Measurements from ENCODE around the gene GAN.

GAN gene

DNA sequence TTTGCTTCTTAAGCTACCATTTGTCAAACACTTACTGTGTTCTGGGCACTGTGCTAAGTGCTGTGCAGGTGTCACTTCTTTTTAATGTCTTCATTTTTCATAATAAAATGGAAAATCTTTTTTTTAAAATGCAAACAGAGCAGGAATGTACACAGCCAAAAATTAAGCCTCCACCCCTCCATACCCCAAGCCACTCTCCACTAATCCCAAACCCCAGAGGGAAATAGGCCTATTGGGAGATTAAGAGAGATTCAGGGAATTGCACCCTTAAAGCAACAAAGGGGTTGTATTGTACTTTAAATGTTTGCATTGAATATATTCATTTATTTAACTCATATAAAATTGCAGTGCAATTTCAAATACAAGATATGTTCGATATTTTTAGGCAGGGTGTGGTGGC is 28.6 kb upstream of the GAN start:
- Histone ChIP-seq H3F3A (ENCODE audit: control insufficient read depth, insufficient read depth) (no peaks in the 10 kb centered on the region), H3K4me1 (ENCODE audit: control insufficient read depth, low read length) (no peaks in the 10 kb centered on the region), H3K27me3 (ENCODE audit: control insufficient read depth, low read length) (no peaks in the 10 kb centered on the region; the same call in 1 of the 2 replicates), H4K20me1 (ENCODE audit: control insufficient read depth, insufficient read depth, low read depth, low read length) (no peaks in the 10 kb centered on the region), H3K27ac (ENCODE audit: low read depth, low read length) (no peak overlapping the region), H3K9me2 (replicated peaks; ENCODE audit: control insufficient read depth, low read length) (no peaks in the 10 kb centered on the region), H3K4me2 (ENCODE audit: low read length) (no peak overlapping the region), H3K36me3 (ENCODE audit: control insufficient read depth, low read length) (no peaks in the 10 kb centered on the region), H3K9me3 (ENCODE audit: control insufficient read depth, insufficient read depth, low read length) (no peaks in the 10 kb centered on the region), H3K4me3 (ENCODE audit: low read length) (no peak overlapping the region), H3K79me2 (ENCODE audit: control insufficient read depth, low read length) (no peaks in the 10 kb centered on the region)
- TF ChIP-seq, protein P1, sequence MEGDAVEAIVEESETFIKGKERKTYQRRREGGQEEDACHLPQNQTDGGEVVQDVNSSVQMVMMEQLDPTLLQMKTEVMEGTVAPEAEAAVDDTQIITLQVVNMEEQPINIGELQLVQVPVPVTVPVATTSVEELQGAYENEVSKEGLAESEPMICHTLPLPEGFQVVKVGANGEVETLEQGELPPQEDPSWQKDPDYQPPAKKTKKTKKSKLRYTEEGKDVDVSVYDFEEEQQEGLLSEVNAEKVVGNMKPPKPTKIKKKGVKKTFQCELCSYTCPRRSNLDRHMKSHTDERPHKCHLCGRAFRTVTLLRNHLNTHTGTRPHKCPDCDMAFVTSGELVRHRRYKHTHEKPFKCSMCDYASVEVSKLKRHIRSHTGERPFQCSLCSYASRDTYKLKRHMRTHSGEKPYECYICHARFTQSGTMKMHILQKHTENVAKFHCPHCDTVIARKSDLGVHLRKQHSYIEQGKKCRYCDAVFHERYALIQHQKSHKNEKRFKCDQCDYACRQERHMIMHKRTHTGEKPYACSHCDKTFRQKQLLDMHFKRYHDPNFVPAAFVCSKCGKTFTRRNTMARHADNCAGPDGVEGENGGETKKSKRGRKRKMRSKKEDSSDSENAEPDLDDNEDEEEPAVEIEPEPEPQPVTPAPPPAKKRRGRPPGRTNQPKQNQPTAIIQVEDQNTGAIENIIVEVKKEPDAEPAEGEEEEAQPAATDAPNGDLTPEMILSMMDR (IDR thresholded peaks at IDR 0.05; ENCODE audit: low read depth, low read length, poor library complexity, severe bottlenecking), result no peak
- TF ChIP-seq EZH2phosphoT487 (IDR thresholded peaks at IDR 0.05; ENCODE audit: borderline replicate concordance, low read length), result no peak

DNA sequence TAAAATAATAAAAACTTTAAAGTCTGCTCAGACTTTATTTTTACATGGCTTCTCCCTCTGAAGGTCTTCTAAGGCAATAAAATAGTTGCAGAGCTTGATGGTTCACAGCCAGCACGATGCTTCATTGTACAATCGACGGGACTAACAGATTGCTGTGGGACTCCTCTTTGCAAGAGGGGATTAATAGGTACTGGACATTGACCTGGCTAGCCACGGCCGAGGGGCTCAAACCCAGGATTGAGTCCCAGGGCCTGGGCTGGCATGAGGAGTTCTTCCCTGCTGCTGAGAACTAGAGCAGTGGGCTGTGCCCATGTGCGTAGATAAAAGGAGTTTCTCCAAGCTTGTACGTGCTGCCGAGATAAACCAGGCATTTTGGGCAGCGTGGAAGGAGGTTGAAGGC is 23.6 kb upstream of the GAN start:
- TF ChIP-seq EZH2phosphoT487 (IDR thresholded peaks at IDR 0.05; ENCODE audit: borderline replicate concordance, low read length), result no peak
- TF ChIP-seq, protein P1 (IDR thresholded peaks at IDR 0.05; ENCODE audit: low read depth, low read length, poor library complexity, severe bottlenecking), result no peak
- Histone ChIP-seq H3K79me2 (ENCODE audit: control insufficient read depth, low read length) (no peaks in the 10 kb centered on the region), H4K20me1 (ENCODE audit: control insufficient read depth, insufficient read depth, low read depth, low read length) (no peaks in the 10 kb centered on the region), H3F3A (ENCODE audit: control insufficient read depth, insufficient read depth) (no peaks in the 10 kb centered on the region), H3K4me1 (ENCODE audit: control insufficient read depth, low read length) (no peaks in the 10 kb centered on the region), H3K9me3 (ENCODE audit: control insufficient read depth, insufficient read depth, low read length) (no peaks in the 10 kb centered on the region), H3K4me3 (ENCODE audit: low read length) (no peak overlapping the region), H3K9me2 (replicated peaks; ENCODE audit: control insufficient read depth, low read length) (no peaks in the 10 kb centered on the region), H3K27me3 (ENCODE audit: control insufficient read depth, low read length) (0 out of 2 replicates have a peak, but pooled peaks cover 2% of the 10 kb centered on the region), H3K27ac (ENCODE audit: low read depth, low read length) (no peak overlapping the region), H3K36me3 (ENCODE audit: control insufficient read depth, low read length) (no peaks in the 10 kb centered on the region), H3K4me2 (ENCODE audit: low read length) (no peak overlapping the region)

DNA sequence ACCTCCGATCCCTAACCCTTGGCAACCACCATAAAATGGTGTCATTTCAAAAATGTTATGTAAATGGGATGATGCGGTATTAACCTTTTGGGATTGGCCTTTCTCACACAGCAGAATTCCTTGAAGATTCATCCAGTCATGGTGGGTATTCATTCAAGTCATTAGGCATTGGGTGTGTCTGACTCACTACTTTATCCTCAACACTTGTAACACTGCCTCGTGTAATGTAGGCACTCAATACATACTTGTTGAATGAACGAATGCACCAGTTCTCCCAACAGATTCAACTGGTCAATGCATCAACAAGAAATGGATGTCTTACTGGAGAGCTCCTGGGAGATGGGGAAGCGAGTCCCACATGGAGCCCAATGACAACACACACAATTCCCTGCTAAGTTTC is 21.8 kb upstream of the GAN start:
- no peaks in the 10 kb centered on the region for H3K79me2 ChIP-seq (ENCODE audit: control insufficient read depth, low read length)
- H3K4me1 ChIP-seq (ENCODE audit: control insufficient read depth, low read length), result no peaks in the 10 kb centered on the region
- no peak overlapping the region for H3K27ac ChIP-seq (ENCODE audit: low read depth, low read length)
- no peaks in the 10 kb centered on the region for H3K36me3 ChIP-seq (ENCODE audit: control insufficient read depth, low read length)
- H4K20me1 ChIP-seq (ENCODE audit: control insufficient read depth, insufficient read depth, low read depth, low read length), result no peaks in the 10 kb centered on the region
- H3K9me3 ChIP-seq (ENCODE audit: control insufficient read depth, insufficient read depth, low read length), result no peaks in the 10 kb centered on the region
- H3K4me2 ChIP-seq (ENCODE audit: low read length), result no peak overlapping the region
- H3F3A ChIP-seq (ENCODE audit: control insufficient read depth, insufficient read depth), result no peaks in the 10 kb centered on the region
- no peaks in the 10 kb centered on the region for H3K9me2 ChIP-seq (replicated peaks; ENCODE audit: control insufficient read depth, low read length)
- no peak overlapping the region for H3K4me3 ChIP-seq (ENCODE audit: low read length)
- no peak for TF ChIP-seq EZH2phosphoT487 (IDR thresholded peaks at IDR 0.05; ENCODE audit: borderline replicate concordance, low read length)
- TF ChIP-seq, protein P1 (IDR thresholded peaks at IDR 0.05; ENCODE audit: low read depth, low read length, poor library complexity, severe bottlenecking), result no peak
- 0 out of 2 replicates have a peak, but pooled peaks cover 2% of the 10 kb centered on the region for H3K27me3 ChIP-seq (ENCODE audit: control insufficient read depth, low read length)
